ENCODE measurements around the gene GPC3. TPM values are rescaled to one million over a fixed set of nuclear protein-coding genes. Genes with fewer than 3 reads are reported as not detected.

The GPC3 gene
- total RNA-seq, 2 donors from 2014 or later = 16.9 to 22.7 TPM

DNA sequence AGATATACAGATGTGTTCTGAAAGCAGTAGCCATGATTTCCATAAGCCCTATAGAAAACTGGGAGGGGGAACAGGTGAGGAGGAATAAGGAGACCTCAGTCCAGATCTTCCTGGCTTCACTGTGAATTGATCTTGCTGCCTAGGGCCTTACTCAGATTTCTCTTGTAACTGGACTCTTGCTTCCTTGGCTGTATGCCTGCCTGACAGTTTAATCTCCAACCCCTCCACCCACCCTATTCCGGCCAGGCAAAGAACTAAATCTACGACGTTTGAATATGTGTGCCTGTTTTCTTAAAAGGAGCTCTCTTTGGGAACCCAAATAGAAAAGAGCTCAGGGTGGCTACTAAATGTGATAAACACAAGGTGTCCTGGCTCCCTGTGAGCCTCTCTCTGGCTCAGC is 173.0 kb downstream of the GPC3 start:
- Histone ChIP-seq H3K27me3 (no peaks in the 10 kb centered on the region), H3K9me3 (no peaks in the 10 kb centered on the region), H3K4me1 (no peaks in the 10 kb centered on the region), H3K36me3 (replicated peaks in 1 of 2; ENCODE audit: insufficient read depth in 1 of 2, low read depth in 2 of 2) (no peaks in the 10 kb centered on the region), H3K27ac (no peak overlapping the region), H3K4me3 (no peak overlapping the region)
- intact Hi-C loops (cut with DNase I) = no loop called here
- TF ChIP-seq POLR2A (IDR thresholded peaks at IDR 0.05) (no peak), CTCF (IDR thresholded peaks at IDR 0.05) (no peak)
- WGBS, 2 donors = 17 to 49% methylated on average over 3 of the region's 3 CpGs
- ATAC-seq = no peak
- no peak for DNase-seq

DNA sequence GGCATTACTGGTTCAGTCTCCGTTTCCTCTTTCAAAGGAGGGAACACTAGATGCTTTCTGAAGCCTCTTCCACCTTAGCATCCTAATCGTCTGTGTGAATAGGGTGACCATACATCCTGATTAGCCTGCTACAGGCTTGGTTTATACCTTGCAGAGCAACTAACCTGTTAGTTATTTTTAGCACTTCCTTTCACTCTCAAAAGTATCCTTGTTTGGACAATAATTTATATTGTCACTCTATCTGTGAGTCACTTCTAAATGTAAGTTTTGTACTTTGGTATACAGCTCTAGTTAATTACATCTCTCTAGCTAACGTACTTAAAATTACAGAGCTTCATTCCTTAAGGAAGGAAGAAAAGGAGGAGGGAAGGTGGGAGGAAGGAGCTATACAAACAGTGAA is 174.5 kb downstream of the GPC3 start:
- no peak for TF ChIP-seq POLR2A (IDR thresholded peaks at IDR 0.05)
- no peak for TF ChIP-seq CTCF (IDR thresholded peaks at IDR 0.05)
- Histone ChIP-seq H3K27ac (no peak overlapping the region), H3K4me3 (no peak overlapping the region), H3K4me1 (no peaks in the 10 kb centered on the region), H3K27me3 (no peaks in the 10 kb centered on the region), H3K36me3 (replicated peaks in 1 of 2; ENCODE audit: insufficient read depth in 1 of 2, low read depth in 2 of 2) (no peaks in the 10 kb centered on the region), H3K9me3 (no peaks in the 10 kb centered on the region)
- ATAC-seq = no peak
- WGBS, 2 donors = 85 to 91% methylated on average over 3 of the region's 3 CpGs
- intact Hi-C loops (cut with DNase I) = no loop called here
- DNase-seq = no peak

GRCh38 chrX:133804072-133804471 is 181.3 kb downstream of the GPC3 start:
- Histone ChIP-seq H3K36me3 (replicated peaks in 1 of 2; ENCODE audit: insufficient read depth in 1 of 2, low read depth in 2 of 2) (no peaks in the 10 kb centered on the region), H3K27ac (no peak overlapping the region), H3K4me3 (no peak overlapping the region), H3K27me3 (no peaks in the 10 kb centered on the region), H3K4me1 (no peaks in the 10 kb centered on the region), H3K9me3 (no peaks in the 10 kb centered on the region)
- intact Hi-C loops (cut with DNase I) = no loop called here
- WGBS, 2 donors = 89 to 96% methylated on average over 5 to 6 of the region's 6 CpGs
- DNase-seq (no peak), ATAC-seq (no peak)
- TF ChIP-seq CTCF (IDR thresholded peaks at IDR 0.05) = no peak
- TF ChIP-seq POLR2A (IDR thresholded peaks at IDR 0.05) = no peak

DNA sequence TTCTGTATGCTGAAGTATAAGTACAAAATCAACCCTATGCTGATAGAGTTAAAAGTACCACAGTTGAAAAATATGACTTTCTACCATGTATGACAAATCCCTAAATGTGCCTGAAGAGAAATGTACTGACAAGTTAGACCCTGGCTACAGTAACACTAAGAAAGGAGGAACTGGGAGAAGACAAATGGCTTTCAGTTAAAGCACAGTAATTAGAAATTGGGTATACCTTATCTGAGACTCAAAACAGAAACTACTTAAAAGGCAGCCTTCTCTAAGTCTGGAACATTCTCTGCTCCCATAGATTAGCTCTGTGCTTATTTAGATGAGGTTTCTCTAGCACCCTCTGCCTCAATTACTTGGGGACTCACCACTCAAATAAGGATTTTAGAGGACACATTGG is 189.1 kb downstream of the GPC3 start:
- ATAC-seq (no peak), DNase-seq (no peak)
- Histone ChIP-seq H3K4me1 (no peaks in the 10 kb centered on the region), H3K36me3 (replicated peaks in 1 of 2; ENCODE audit: insufficient read depth in 1 of 2, low read depth in 2 of 2) (no peaks in the 10 kb centered on the region), H3K9me3 (no peaks in the 10 kb centered on the region), H3K27me3 (no peaks in the 10 kb centered on the region), H3K4me3 (no peak overlapping the region), H3K27ac (no peak overlapping the region)
- intact Hi-C loops (cut with DNase I) = no loop called here
- TF ChIP-seq CTCF (IDR thresholded peaks at IDR 0.05) (no peak), POLR2A (IDR thresholded peaks at IDR 0.05) (no peak)

DNA sequence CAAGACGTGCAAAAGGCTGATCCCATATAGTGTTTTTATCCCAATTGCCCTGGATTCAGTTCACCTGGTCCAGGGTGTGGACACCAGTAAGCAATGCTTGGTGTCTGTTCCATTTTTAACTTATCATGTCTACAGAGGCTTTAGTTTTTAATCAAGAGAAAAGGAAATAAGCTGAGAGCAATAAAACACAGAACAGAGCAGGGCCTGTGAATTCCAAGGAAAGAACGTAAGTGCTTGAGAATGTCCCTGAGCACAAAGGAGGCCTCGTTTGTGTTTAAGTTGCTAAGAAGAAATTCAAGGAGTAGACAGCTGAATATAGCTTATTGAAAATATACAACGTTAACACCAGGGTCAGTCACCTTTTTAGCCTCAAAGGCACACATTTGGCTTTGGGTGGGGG is 191.3 kb downstream of the GPC3 start:
- Histone ChIP-seq H3K9me3 (no peaks in the 10 kb centered on the region), H3K4me1 (no peaks in the 10 kb centered on the region), H3K36me3 (replicated peaks in 1 of 2; ENCODE audit: insufficient read depth in 1 of 2, low read depth in 2 of 2) (no peaks in the 10 kb centered on the region), H3K27ac (no peak overlapping the region), H3K27me3 (no peaks in the 10 kb centered on the region), H3K4me3 (no peak overlapping the region)
- TF ChIP-seq CTCF (IDR thresholded peaks at IDR 0.05) (no peak), POLR2A (IDR thresholded peaks at IDR 0.05) (no peak)
- ATAC-seq = no peak
- no peak for DNase-seq
- WGBS, 2 donors = 57 to 75% methylated on average over 4 of the region's 4 CpGs
- intact Hi-C loops (cut with DNase I) = no loop called here
